NCI-H2107 (cell line): ENCODE results near the gene CCDC88A.
"Not testable (repeated sequence)": the region's sequence is repeated elsewhere in the genome, so short reads cannot be mapped to it uniquely, and the experiment has no call there.

Source experiments
- DNase-seq: peaks from one replicate; lab custom pipeline; 2025; lab: John Stamatoyannopoulos, UW

The CCDC88A gene, protein sequence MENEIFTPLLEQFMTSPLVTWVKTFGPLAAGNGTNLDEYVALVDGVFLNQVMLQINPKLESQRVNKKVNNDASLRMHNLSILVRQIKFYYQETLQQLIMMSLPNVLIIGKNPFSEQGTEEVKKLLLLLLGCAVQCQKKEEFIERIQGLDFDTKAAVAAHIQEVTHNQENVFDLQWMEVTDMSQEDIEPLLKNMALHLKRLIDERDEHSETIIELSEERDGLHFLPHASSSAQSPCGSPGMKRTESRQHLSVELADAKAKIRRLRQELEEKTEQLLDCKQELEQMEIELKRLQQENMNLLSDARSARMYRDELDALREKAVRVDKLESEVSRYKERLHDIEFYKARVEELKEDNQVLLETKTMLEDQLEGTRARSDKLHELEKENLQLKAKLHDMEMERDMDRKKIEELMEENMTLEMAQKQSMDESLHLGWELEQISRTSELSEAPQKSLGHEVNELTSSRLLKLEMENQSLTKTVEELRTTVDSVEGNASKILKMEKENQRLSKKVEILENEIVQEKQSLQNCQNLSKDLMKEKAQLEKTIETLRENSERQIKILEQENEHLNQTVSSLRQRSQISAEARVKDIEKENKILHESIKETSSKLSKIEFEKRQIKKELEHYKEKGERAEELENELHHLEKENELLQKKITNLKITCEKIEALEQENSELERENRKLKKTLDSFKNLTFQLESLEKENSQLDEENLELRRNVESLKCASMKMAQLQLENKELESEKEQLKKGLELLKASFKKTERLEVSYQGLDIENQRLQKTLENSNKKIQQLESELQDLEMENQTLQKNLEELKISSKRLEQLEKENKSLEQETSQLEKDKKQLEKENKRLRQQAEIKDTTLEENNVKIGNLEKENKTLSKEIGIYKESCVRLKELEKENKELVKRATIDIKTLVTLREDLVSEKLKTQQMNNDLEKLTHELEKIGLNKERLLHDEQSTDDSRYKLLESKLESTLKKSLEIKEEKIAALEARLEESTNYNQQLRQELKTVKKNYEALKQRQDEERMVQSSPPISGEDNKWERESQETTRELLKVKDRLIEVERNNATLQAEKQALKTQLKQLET (N-terminal part only)

DNA sequence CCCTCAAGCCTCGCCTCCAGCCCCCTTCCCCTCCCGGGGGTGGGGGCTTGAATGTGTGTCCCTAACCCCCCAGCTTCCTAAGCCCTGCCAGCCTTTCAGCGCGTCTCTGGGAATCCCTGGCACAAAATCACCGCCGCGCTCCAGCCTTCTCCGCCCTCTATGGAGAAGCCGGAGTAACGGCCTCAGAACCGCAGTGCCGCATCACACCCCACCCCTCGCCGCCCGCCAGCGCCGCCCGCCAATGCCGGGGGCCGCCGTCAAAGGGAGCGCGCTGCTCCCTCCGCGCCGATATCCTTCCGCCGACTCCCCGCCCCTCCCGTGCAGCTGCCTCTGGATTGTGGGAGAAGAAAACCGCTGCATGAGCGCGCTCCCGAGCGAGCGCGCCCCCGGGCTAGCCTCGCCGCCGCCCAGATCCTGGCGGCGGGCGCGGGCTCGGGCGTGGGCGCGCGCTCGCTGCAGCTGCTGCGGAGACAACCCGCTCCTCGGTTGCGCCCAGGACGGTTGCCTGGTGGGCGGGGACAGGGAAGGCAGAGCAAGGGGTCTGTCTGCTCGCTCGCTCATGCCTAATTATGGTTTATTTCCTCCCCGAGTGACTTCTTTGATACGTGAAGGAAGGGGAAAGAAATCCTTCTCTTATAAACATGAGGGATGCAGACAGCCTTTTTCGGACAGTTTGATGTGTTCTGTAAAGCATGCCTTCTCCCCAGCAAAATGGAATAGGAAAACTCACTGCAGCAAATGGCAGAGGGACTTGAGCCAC is at the start of gene CCDC88A:
CCDC88A (minus strand) TSS at position 178 of the 760 bp plus-strand sequence. CDS start 777 bp downstream, outside the sequence.
- peak; percentile 89 for DNase-seq

DNA sequence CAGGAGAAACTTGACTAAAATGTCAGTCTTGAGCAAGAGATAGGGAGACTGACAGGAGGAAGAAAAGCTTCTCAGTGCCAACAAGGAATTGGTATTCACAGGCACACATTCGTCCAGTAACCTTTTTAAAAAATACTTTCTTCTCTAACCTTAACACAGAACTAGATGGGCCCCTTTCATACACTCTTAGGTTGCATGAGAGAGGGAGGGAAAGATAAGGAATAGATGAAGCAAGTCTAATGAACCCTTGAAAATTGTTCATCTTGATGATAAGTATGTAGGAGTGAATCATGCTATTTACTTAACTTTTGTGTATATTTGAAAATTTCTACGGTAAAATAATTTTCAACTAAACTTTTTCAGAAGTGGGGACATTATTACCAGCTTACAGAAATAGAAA is 42.0 kb upstream of the CCDC88A start:
- DNase-seq: no peak

DNA sequence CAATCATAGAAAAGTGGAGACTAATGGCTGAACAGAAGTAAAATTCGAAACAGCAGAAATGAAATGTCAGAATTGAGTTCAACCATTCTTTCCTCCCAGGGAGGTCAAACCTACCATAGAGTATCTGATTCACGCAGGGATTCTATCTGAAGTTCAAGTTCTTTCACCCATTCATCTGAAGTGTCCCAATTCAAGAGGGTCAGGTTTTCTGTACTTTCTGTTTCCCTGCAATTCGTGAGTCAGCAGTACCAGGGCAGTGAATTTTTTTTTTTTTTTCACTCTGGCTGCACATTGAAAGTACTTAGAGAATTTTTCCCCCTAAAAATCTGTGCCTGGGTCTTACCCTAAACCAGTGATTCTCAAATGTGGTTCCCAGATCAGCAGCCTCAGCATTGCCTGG is 40.9 kb upstream of the CCDC88A start:
- no peak for DNase-seq

DNA sequence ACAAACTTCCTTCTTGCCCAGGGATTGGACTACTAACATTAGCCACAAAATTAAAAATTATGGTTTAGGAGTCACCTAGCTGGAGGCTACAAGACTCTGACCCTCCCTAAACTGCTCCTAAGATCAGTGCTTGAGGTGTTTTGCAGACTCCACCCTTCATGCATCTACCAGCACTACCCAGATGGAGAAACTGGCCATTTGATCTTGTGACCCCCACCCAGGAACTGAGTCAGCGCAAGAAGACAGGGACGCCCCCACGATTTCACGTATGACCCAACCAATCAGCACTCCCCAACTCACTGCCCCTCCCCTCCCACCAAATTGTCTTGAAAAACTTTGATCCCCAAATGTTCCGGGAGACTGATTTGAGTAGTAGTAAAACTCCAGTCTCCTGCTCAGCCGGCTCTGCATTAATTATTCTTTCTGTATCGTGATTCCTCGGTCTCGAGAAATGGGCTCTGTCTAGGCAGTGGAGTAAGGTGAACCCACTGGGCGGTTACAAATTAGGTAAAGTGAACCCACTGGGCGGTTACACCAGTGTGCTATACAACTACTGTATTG is 40.1 kb upstream of the CCDC88A start:
- no peak for DNase-seq

DNA sequence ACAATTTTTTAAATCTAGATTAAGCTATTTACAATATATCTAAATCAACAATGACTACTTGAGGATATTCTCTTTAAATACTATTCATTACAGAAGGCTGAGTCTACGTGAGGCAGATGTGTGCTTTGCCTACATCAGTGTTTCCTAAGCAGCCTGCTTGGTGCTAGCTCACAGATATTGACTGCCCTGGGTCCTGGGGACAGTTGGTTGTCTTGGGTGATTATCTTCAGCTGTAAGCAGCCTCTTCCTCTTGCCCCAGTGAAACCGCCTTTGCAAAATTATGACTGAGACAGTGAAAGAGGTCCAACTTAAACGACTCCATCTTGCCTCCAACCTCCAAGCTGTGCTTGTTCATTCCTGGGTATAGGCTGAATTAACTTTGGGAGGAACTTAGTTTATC is 39.6 kb upstream of the CCDC88A start:
- no peak for DNase-seq

DNA sequence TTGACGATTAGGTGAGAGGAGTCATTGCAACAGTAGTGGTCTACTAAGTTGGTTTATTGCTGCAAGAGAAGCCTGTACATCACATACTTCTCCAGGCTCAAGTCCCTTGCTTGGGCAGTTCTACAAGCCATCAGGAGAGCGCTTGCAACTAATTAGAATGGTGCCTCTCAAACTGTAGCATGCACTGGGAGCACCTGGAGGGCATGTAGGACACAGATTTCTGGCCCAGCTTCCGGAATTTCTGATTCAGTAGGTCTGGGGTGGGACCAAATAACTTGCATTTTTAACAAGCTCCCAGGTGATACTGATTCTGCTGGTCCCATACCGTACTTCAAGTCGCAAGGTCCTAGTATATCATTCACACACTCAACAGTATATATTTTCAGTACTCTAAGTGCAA is 34.5 kb upstream of the CCDC88A start:
- DNase-seq: no peak

DNA sequence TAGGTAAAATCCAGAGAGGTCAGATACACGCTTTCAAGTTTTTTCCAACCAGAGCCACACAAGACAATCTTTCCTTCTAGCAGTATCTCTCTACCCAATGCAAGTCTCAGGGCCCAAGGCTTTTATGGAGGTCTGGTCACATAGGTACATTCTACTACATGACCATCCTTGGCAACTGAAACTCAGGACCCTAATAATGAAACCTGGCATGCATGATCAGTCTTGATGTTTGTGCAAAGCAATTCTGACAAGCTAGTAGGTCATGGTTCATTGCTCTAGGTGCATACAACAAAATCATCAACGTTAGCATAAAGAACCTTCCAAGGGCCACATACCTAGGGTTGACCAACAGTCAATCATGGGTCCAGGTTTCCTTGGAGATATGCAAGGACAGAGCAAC is 33.2 kb upstream of the CCDC88A start:
- DNase-seq: no peak

DNA sequence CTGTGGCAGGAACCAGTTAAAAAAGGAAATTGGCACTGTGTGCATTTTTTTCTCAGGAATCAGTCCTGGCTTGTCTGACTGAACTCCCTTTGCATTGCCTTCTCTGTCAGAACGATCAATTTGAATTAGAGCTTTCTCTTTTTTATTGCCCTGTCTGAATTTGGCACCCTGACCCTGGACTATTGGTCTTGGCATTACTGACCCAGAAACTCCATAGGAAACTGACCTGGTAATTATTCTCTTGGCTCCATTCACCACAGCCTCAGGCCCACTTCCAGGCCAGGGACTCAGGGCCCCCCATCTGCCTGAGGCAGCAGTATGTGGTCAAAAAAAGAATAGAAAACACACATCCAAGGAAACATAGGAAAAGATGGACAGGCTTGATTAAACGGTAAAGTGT is 32.0 kb upstream of the CCDC88A start:
- DNase-seq: no peak

DNA sequence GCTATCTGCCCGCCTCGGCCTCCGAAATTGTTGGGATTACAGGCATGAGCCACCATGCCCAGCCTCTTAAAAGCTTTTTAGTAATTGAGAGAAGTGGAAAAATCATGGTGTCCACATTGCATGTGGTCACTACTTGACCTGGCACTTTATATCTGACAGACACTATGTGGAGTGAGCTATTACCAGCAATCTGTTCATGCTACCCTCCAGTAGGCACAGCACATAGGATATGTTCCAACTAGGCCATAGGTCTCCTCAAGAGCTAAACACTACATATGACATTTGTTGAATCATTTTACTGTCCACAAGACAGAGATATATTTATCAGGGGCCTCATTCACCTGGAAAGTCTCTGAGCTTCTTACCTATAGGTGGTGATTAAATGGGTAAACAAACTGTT is 30.4 kb upstream of the CCDC88A start:
- not testable (repeated sequence) for DNase-seq

DNA sequence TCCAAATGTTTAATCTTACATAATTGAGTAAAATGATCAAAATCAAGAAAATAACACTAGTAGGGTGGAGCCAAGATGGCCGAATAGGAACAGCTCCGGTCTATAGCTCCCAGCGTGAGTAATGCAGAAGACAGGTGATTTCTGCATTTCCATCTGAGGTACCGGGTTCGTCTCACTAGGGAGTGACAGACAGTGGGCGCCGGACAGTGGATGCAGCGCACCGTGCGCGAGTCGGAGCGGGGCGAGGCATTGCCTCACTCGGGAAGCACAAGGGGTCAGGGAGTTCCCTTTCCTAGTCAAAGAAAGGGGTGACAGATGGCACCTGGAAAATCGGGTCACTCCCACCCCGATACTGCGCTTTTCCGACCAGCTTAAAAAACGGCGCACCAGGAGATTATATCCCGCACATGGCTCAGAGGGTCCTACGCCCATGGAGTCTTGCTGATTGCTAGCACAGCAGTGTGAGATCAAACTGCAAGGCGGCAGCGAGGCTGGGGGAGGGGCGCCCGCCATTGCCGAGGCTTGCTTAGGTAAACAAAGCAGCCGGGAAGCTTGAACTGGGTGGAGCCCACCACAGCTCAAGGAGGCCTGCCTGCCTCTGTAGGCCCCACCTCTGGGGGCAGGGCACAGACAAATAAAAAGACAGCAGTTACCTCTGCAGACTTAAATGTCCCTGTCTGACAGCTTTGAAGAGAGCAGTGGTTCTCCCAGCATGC is 22.5 kb upstream of the CCDC88A start:
- not testable (repeated sequence) for DNase-seq

DNA sequence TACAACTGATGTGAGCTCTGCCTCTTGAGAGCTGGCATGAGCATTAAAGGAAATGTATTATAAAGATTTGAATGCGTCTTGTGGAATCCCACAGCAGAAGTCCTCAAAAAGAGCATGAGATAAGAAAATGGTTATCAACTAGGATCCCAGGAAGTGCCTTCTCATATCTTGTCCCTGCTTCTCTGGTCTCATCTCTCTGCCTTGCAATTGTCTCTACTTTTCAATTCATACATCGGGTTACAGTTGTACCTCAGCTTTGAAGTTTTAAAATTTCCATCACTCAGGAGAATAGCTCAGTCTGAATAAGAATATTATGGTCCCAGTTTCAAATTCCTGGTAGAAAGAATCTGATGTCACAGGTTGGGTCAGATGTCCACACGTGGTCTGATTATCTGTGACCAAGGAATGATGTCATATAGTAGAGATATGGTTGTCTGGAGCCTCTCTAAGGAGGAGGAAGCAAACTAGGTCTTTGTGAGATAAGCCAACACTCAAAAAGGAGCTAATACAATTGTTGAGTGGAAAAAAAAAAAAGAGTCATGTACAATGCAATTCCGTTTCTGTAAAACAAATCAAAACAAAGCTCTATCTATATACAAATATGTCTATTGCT is 21.7 kb upstream of the CCDC88A start:
- DNase-seq: no peak

DNA sequence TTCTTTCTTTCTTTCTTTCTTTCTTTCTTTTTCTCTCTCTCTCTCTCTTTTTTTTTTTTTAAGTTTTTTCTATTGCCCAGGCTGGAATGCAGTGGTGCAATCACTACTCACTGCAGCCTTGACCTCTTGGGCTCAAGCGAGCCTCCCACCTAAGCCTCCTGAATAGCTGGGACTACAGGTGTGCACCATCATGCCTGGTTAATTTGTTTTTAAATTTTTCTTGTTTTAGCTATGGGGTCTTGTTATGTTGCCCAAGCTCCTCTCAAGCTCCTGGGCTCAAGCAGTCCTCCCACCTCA is 19.4 kb upstream of the CCDC88A start:
- DNase-seq: no peak

DNA sequence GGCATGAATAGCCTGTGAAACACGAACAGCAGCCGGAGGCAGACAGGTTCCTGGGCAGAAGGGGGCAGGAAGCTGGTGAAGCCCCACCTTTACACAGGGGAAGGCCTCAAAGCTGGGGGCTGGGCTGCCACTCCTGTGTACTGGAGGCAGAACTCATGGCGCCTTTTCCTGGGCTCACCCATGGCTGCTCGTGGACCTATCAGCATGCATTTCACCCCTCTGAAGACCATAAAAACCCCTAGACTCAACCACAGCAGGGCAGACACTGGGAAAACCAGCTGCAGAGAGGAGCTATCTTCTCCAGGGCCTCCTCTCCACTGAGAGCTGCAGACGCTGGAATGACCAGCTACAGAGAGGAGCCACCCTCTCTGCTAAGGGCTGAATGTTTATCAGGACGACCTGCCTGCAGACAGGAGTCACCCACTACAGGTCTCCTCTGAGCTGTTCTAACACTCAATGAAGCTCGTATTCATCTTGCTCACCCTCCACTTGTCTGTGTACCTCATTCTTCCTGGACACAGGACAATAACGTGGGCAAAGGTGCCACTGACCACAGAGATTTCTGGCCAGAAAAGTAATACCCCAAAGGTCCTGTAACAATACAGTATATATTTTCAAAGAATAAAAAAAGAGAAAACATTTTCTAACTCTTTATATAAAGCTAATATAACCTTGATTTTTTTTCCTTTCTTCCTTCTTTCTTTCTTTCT is 18.9 kb upstream of the CCDC88A start:
- DNase-seq: no peak

DNA sequence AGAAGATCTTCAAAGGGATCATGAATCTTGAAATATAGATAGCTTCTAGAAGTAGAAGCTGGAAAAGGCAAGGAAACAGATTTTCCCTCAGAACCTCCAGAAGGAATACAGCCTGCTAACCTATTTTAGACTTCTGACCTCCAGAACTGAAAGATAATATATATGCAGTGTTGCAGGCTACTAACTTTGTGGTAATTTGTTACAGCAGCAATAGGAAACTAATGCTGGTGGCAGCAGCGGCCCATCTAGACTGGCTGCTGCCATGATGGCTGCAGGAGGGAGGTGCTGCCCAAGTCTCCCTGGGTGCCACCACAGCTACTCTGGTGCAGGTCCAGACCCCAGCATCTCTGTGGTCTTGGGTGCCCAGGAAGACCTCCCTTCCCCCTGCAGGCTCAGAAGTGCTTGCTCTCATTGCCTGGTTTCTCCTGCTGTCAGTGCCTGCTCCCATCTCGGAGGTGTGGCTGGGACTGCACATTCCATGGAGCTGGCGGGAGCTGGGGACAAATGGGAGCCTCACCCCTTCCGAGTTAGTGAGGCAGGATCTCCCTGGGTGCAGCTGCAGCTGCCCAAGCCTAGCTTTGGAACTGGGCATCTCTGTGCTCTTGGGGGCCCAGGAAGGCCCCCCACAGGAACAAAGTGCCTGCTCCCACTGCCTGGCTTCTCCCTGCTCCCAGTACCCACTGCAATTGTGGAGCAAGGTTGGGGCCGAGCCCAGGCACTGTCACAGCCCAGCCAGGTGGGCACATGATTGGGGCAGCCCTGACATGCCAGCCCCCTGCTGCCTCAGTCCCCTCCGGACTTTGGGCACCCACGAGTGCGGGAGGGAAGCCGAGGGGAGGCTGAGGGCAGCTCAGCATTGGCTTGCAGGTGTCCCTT is 18.1 kb upstream of the CCDC88A start:
- DNase-seq: no peak

DNA sequence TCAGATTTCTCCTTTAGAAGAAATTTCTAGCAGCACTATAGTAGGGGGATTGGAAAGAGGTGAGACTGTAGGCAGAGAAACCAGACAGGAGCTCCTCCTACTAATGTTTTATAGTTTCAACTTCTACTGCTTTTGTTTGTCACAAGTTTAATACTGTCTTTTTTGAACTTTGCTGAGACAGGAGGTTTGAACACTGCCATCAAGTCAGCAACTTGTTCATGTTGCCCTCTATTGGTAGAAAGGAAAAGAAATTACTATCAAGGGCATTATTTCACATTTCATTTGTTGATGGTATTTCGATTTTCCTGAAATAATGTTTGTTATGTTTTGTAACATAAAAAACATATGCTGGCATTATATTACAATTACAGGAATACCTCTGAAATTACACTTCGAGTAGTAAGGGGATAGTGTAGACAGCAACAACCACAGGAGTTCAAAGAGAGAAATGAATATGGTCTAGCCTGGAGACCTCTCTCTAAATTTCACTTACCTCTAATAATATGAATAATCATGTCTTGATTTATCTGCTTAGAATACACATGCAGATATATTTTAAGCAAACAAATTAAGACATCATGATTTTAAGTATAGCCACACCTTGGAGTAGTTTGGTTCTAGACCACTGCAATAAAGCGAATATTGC is 12.4 kb upstream of the CCDC88A start:
- no peak for DNase-seq

DNA sequence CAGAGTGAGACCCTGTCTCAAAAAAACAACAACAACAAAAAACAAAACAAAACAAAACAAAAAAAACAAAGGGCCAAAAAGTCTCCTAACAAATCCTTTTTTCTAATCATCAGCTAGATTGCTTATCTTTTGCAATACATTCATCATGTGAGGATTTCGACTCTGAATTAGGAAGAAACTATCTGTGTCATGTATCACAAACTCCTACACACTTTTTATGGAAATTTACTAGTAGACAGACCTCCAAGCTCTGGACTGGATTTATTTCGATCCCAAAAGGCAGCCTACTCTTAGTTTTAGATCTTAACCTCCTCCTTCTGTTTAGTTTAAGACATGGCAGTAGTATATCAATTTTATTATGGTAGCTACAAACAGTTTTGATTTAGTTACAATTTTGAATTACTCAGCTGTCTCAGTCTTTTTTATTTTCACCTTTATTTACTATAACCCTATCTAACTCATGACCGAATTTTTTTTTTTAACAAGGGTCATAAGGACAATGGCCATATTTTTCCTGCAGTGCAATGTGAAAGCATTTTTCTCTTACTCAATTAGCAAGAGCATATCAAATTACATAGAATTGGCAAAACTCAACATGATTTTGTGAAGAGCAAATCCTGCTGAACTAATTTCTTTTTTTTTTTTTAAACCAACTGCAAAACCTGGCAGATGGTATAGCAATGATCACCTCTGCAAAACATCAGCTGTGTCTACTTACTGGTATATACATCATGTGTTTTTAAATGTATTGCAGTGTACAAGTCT is 10.7 kb upstream of the CCDC88A start:
- DNase-seq: no peak

DNA sequence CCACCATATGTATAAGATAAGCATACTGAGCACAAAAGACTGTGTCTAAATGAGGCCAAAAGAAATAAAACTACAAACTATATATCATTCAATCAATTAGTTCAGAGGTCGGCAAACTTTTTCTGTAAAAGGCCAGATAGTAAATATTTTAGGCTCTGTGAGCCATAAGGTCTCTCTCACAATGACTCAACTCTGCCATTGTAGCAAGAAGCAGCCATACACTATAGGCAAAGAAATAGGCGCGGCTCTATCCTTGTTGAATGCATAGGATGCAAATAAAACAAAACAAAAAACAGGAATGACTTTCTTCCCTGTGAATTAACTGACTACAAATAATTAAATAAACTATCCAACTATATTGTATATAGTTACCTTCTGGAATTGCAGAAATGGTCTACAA is 8.6 kb upstream of the CCDC88A start:
- no peak for DNase-seq

DNA sequence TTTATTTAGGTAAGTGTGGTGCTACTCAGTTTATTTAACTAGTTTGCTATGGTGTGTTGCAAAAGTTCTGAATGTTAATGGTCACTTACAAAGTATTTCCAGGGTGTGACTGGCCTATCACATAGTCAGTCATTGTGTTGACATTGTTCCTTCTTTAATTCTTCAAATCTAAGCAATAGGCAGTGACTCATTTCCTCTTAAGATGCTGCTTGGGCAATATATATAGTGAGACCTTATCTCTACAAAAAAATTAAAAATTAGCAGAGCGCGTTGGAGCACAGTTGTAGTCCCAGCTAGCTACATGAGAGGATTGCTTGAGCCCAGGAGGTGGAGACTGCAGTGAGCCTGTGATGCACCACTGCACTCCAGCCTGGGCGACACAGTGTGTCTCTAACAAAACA is 5.8 kb upstream of the CCDC88A start:
- DNase-seq: no peak
